ENCODE data around the gene CFAP73.
"Not testable (repeated sequence)": the region's sequence is repeated elsewhere in the genome, so short reads cannot be mapped to it uniquely, and the experiment has no call there.

CFAP73 gene

GRCh38 chr12:113136128-113136989, 13.2 kb upstream of the CFAP73 start:
- no peak for TF ChIP-seq CTCF (conservative IDR thresholded peaks at IDR 0.05)
- TF ChIP-seq ZFX (IDR thresholded peaks at IDR 0.05) = no peak
- peak overlapping the region; percentile 27; the same call in 1 of the 2 replicates for H3K27ac ChIP-seq

- H3K27ac ChIP-seq = peak overlapping the region; percentile 27; the same call in 1 of the 2 replicates
- TF ChIP-seq CTCF (conservative IDR thresholded peaks at IDR 0.05) (no peak), ZFX (IDR thresholded peaks at IDR 0.05) (no peak)
Observed at GRCh38 chr12:113136990-113137511, 12.5 kb upstream of the CFAP73 start.

GRCh38 chr12:113137861-113138783, 11.4 kb upstream of the CFAP73 start:
- TF ChIP-seq CTCF (conservative IDR thresholded peaks at IDR 0.05) (no peak), ZFX (IDR thresholded peaks at IDR 0.05) (no peak)
- H3K27ac ChIP-seq = no peak overlapping the region

- TF ChIP-seq CTCF (conservative IDR thresholded peaks at IDR 0.05) (no peak), ZFX (IDR thresholded peaks at IDR 0.05) (no peak)
- H3K27ac ChIP-seq = no peak overlapping the region
Observed at GRCh38 chr12:113138826-113139225, 10.7 kb upstream of the CFAP73 start.

GRCh38 chr12:113140706-113141105, 8.8 kb upstream of the CFAP73 start:
- H3K27ac ChIP-seq = no peak overlapping the region
- TF ChIP-seq ZFX (IDR thresholded peaks at IDR 0.05) = no peak

- H3K27ac ChIP-seq = not testable (repeated sequence)
Observed at GRCh38 chr12:113141716-113142115, 7.8 kb upstream of the CFAP73 start.

- no peak overlapping the region for H3K27ac ChIP-seq
- TF ChIP-seq CTCF (conservative IDR thresholded peaks at IDR 0.05) = no peak
- no peak for TF ChIP-seq ZFX (IDR thresholded peaks at IDR 0.05)
Observed at GRCh38 chr12:113142173-113142885, 7.2 kb upstream of the CFAP73 start.
